Measurements from ENCODE around the gene GRB10.
"Not testable (repeated sequence)": the region's sequence is repeated elsewhere in the genome, so short reads cannot be mapped to it uniquely, and the experiment has no call there.

GRB10 gene

GRCh38 chr7:50775836-50776235 lies 6.9 kb downstream of the GRB10 start:
- DNase-seq, result no peak

GRCh38 chr7:50775231-50775630 lies 7.5 kb downstream of the GRB10 start:
- DNase-seq, result no peak

- DNase-seq, result no peak
Observed at GRCh38 chr7:50774319-50774718, 8.4 kb downstream of the GRB10 start.

- DNase-seq, result not testable (repeated sequence)
Observed at GRCh38 chr7:50773071-50773470, 9.6 kb downstream of the GRB10 start.

- DNase-seq, result no peak
Observed at GRCh38 chr7:50771120-50772002, 11.3 kb downstream of the GRB10 start.

- DNase-seq, result no peak
Observed at GRCh38 chr7:50768485-50769474, 13.9 kb downstream of the GRB10 start.

GRCh38 chr7:50766849-50767207 lies 15.9 kb downstream of the GRB10 start:
- DNase-seq, result no peak

GRCh38 chr7:50766106-50766848 lies 16.4 kb downstream of the GRB10 start:
- no peak for DNase-seq

- DNase-seq, result no peak
Observed at GRCh38 chr7:50762337-50762736, 20.4 kb downstream of the GRB10 start.

- DNase-seq, result no peak
Observed at GRCh38 chr7:50761713-50762112, 21.0 kb downstream of the GRB10 start.

GRCh38 chr7:50757703-50758390 lies 24.8 kb downstream of the GRB10 start:
- DNase-seq, result no peak

- no peak for DNase-seq
Observed at GRCh38 chr7:50756180-50756579, 26.5 kb downstream of the GRB10 start.

GRCh38 chr7:50754684-50755083 lies 28.0 kb downstream of the GRB10 start:
- no peak for DNase-seq

GRCh38 chr7:50754241-50754640 lies 28.5 kb downstream of the GRB10 start:
- no peak for DNase-seq

- DNase-seq, result no peak
Observed at GRCh38 chr7:50752422-50752821, 30.3 kb downstream of the GRB10 start.

- no peak for DNase-seq
Observed at GRCh38 chr7:50751146-50751545, 31.6 kb downstream of the GRB10 start.

GRCh38 chr7:50749896-50750295 lies 32.8 kb downstream of the GRB10 start:
- DNase-seq, result no peak

- DNase-seq, result no peak
Observed at GRCh38 chr7:50748472-50748871, 34.2 kb downstream of the GRB10 start.

- DNase-seq, result no peak
Observed at GRCh38 chr7:50745835-50746234, 36.9 kb downstream of the GRB10 start.

GRCh38 chr7:50745336-50745735 lies 37.4 kb downstream of the GRB10 start:
- DNase-seq, result no peak

- no peak for DNase-seq
Observed at GRCh38 chr7:50743893-50744292, 38.8 kb downstream of the GRB10 start.

- no peak for DNase-seq
Observed at GRCh38 chr7:50743016-50743415, 39.7 kb downstream of the GRB10 start.
